HG03575 (cell line): ENCODE data around the gene TSPO.

Experiments
- ATAC-seq: cut with Tn5 transposase; IDR thresholded peaks from one replicate; pipeline ENCODE4 v1.9.1; 2021; ENCODE audit not compliant: unreplicated experiment, insufficient number of reproducible peaks, low FRiP score; ENCODE audit errors: extremely low read depth

TSPO gene

DNA sequence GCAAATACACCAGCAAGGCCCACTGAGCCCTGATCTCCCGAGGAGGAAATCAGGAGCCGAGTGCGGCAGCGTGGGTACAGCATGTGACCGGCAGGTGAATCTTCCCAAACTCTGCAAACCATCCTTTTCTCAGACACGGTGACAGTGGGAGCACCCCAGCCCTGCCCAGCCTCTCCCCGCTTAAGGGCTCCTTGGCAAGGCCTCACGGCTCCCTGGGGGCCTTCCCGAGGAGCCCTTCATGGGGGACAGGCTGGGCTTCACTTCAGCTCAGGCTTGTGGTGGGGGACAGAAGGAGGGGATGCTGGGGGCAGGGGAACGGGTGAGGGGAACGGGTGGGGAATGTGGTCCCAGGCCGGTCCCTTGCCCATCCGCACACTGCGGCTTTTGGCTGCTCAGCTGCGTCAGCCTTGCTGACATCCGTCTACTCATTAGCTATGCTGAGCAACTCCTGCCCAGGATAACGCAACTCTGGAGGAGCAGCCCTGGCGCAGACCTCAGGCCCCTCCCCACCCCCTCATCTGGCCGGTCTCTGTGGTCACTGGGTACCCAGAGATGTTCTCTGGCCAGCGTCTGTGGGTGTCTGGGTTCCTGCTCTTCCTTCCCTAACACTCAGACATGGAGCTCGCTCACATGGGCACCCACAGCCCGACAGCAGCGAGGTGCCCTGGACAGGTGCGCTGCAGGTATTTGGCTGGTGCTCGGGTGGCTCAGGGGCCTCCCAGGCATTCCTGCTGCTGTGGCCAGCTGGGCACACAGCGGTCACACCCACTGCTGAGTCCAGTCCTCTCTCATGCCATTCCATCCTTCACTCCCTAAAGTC lies 57.6 kb downstream of the TSPO start:
- ATAC-seq: no peak

DNA sequence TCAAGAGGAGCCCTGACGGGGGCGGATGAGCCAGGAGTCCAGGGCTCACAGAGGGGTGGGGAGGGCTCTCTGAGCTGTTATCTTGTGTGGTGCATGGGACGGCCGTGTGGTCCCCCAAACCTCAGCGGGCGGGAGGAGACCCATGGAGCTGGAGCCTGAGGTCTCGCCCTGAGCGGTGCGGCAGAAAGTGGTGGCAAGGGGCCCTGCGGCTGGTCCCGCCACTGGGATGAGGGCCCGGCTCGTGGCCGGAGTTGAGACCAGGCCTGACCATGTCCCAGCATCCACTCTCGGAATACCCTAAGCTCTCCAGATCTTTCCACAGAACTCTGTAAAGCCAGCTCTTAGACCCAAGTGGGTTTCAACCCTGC lies 58.1 kb downstream of the TSPO start:
- no peak for ATAC-seq

DNA sequence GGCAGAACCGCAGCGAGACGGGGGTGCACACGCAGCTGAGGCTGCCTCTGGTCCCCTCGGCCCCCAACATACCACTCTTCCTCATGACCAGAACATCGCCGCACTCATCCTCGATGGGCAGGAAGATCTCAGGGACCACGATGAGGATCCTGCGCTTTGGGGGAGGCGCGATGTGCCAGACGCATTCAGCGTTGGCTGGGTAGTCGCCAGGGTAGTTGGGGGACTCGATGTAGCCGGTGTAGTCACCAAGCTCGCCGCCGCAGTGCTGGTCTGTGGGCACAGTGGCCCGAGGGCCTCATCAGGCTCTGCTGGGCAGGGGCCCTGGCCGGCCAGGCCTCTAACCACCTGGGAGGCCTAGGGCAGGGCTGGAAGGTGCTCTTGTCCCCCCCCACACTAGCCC lies 58.6 kb downstream of the TSPO start:
- ATAC-seq: no peak

DNA sequence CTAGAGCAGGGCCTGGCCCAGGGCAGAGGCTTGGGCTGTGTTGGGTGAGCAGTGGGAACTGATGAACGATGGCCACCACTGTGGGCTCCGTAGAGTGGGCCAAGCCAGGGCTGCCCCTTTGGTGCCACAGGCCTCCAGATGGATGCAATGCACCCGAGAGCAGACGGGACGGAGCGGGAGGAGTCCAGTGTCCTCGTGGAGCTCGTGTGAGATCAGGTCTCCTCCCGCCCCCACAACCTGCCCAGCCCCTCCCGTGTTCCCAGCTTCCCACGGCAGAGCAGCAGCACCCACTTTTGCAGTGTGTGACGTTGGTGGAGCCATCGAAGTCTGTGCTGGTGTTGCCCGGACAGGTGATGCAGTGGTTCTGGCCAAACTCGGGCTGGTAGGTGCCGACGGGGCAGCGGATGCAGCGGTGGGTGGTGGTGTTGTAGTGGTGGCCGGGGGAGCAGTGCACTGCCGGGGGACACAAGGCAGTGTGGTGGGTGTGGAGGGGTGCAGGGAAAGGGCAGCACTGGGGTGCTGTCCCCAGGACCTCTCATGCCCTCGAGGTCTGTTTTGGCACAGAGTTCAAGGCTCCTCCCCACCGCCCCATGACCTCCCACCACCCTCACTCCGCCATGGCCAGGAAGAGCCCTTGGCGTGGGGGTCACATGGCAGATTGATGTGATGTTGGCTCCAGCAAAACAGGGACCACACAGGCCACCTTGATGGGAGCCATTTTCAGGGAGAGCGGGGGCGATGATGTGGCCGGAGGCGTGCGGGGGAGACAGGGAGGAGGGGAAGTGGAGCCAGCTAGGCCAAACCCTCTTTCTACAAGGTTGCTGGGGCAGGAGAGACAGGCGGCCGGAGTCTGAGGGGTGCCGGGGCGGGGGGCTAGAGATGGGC lies 59.5 kb downstream of the TSPO start:
- no peak for ATAC-seq

DNA sequence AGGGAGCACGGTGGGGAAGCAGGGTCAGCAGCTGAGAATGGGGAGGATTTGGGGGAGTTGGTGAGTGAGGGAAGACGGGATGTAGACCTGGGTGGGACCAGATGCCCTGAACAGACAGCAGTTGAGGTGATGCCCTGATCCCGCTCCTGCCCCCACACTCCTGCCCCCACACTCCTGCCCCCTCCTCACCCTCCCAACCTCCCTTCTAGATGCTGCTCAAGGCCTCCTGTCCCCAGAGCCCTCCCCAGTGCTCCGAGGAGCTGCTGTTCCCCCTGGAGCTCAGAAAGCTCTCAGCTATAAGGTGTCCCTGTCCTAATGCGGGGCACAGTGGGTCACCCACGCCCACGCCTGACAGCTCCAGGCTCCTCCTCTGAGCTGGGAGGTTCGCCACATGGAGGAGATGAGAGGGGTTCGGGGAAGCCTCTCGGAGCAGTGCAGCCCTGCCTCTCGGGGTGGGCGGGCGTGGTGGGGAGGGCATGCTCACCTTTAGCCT lies 60.6 kb downstream of the TSPO start:
- ATAC-seq: no peak

DNA sequence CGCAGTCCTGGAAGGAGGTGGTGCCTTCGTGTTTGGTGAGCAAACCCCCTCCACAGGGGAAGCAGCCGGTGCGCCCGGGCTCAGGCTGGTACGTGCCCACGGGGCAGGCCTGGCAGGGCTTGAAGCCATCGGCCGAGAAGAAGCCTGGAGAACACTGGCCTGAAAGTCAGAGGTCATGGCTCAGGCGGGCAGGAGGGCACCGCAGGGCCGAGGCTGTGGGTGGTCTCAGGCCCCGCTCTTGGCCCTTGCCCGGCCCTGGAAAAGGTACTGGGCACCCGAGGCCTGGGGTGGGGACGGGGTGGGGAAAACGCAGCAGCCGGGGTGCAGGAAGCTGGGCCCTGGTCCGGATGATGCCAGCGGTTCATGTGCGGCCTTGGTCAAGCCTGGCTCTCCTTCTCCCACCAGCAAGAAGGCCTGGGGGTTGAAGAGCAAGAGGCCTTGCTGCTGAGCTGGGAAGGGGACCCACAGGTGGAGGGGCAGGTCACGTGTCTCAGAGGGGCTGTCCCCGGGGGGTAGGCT lies 61.1 kb downstream of the TSPO start:
- ATAC-seq: no peak
